ENCODE measurements around the gene ITPR3. TPM values are rescaled to one million over a fixed set of nuclear protein-coding genes. Genes with fewer than 3 reads are reported as not detected.
A peak's percentile ranks its signal among the peaks of the same experiment; 100 is the strongest.

Gene ITPR3
- total RNA-seq, 1 donor from 2014 or later: 17.7 TPM

DNA sequence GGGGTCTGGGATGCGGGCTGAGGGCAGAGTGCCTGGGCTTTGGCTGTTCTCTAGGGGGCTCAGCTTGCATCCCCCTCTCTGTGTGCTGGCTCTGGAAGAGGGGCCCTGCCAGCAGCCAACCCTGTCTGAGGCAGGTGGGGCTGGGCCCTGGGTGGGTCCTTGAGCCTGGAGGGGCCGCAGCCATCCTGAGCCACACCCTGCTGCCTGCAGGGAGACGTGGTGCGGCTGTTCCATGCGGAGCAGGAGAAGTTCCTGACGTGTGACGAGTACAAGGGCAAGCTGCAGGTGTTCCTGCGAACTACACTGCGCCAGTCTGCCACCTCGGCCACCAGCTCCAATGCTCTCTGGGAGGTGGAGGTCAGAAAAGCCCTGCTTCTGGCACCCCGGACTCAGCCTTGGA is 41.2 kb downstream of the ITPR3 start:
- Mint-ChIP-seq H3K9me3 (ENCODE audit: unreplicated experiment) (no peaks in the 10 kb centered on the region), H3K27ac (ENCODE audit: unreplicated experiment) (no peak overlapping the region), H3K4me3 (ENCODE audit: unreplicated experiment) (no peak overlapping the region), H3K36me3 (ENCODE audit: low read depth, unreplicated experiment) (peaks cover 9% of the 10 kb centered on the region), H3K4me1 (ENCODE audit: low read depth, unreplicated experiment) (no peaks in the 10 kb centered on the region), H3K27me3 (ENCODE audit: low read depth, unreplicated experiment) (no peaks in the 10 kb centered on the region)
- Histone ChIP-seq H3K4me3 (ENCODE audit: insufficient read depth, low read depth, low read length) (no peak overlapping the region), H3K4me2 (ENCODE audit: low read length) (no peak overlapping the region), H4K20me1 (ENCODE audit: insufficient read depth, low read length) (no peaks in the 10 kb centered on the region), H2AFZ (ENCODE audit: low read depth, low read length) (no peak overlapping the region), H3K4me1 (ENCODE audit: insufficient read depth, low read length) (no peaks in the 10 kb centered on the region), H3K27ac (ENCODE audit: low read depth, low read length) (no peak overlapping the region), H3K9ac (ENCODE audit: low read length) (no peak overlapping the region), H3K27me3 (ENCODE audit: insufficient read depth, low read length) (no peaks in the 10 kb centered on the region), H3K79me2 (ENCODE audit: insufficient read depth, low read length) (no peaks in the 10 kb centered on the region), H3K9me3 (ENCODE audit: insufficient read depth, low read depth, low read length) (no peaks in the 10 kb centered on the region), H3K36me3 (ENCODE audit: insufficient read depth, low read length) (no peaks in the 10 kb centered on the region)
- TF ChIP-seq CTCF (IDR thresholded peaks at IDR 0.05; ENCODE audit: insufficient read depth, low read depth, low read length): no peak
- no peak for TF ChIP-seq EZH2 (IDR thresholded peaks at IDR 0.05; ENCODE audit: insufficient read depth, low read length)
- FAIRE-seq (no peak), DNase-seq (ENCODE audit: low read depth) (no peak)

DNA sequence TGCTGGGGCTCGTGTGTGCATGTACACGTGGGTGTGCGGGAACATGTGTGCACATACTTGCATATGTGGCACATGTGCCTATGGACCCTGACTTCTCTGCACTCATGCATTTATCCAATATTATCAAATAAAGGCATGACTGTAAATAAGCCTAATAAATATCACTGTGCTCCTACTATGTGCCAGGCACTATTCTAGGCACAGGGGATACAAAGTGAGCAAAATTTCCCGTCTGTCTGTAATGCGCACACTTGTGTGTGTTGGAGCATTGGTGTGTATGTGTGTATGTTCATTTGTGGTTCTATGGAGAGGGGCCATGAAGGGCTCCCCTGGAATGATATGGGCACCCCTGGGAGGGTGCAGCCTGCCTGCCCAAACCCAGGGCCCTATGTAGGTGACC is 41.9 kb downstream of the ITPR3 start:
- Histone ChIP-seq H2AFZ (ENCODE audit: low read depth, low read length) (no peak overlapping the region), H3K27me3 (ENCODE audit: insufficient read depth, low read length) (no peaks in the 10 kb centered on the region), H3K4me1 (ENCODE audit: insufficient read depth, low read length) (no peaks in the 10 kb centered on the region), H3K9ac (ENCODE audit: low read length) (no peak overlapping the region), H4K20me1 (ENCODE audit: insufficient read depth, low read length) (no peaks in the 10 kb centered on the region), H3K79me2 (ENCODE audit: insufficient read depth, low read length) (no peaks in the 10 kb centered on the region), H3K27ac (ENCODE audit: low read depth, low read length) (no peak overlapping the region), H3K4me2 (ENCODE audit: low read length) (no peak overlapping the region), H3K36me3 (ENCODE audit: insufficient read depth, low read length) (no peaks in the 10 kb centered on the region), H3K4me3 (ENCODE audit: insufficient read depth, low read depth, low read length) (no peak overlapping the region), H3K9me3 (ENCODE audit: insufficient read depth, low read depth, low read length) (no peaks in the 10 kb centered on the region)
- H3K27me3 Mint-ChIP-seq (ENCODE audit: low read depth, unreplicated experiment): no peaks in the 10 kb centered on the region
- peaks cover 10% of the 10 kb centered on the region for H3K36me3 Mint-ChIP-seq (ENCODE audit: low read depth, unreplicated experiment)
- DNase-seq (ENCODE audit: low read depth) (no peak), FAIRE-seq (no peak)
- H3K27ac Mint-ChIP-seq (ENCODE audit: unreplicated experiment): no peak overlapping the region
- H3K4me3 Mint-ChIP-seq (ENCODE audit: unreplicated experiment): no peak overlapping the region
- no peak for TF ChIP-seq CTCF (IDR thresholded peaks at IDR 0.05; ENCODE audit: insufficient read depth, low read depth, low read length)
- TF ChIP-seq EZH2 (IDR thresholded peaks at IDR 0.05; ENCODE audit: insufficient read depth, low read length): no peak
- H3K4me1 Mint-ChIP-seq (ENCODE audit: low read depth, unreplicated experiment): no peaks in the 10 kb centered on the region
- no peaks in the 10 kb centered on the region for H3K9me3 Mint-ChIP-seq (ENCODE audit: unreplicated experiment)

GRCh38 chr6:33663727-33664449 is 42.8 kb downstream of the ITPR3 start:
- no peak for TF ChIP-seq CTCF (IDR thresholded peaks at IDR 0.05; ENCODE audit: insufficient read depth, low read depth, low read length)
- TF ChIP-seq EZH2 (IDR thresholded peaks at IDR 0.05; ENCODE audit: insufficient read depth, low read length): no peak
- Mint-ChIP-seq H3K4me1 (ENCODE audit: low read depth, unreplicated experiment) (no peaks in the 10 kb centered on the region), H3K4me3 (ENCODE audit: unreplicated experiment) (no peak overlapping the region), H3K27me3 (ENCODE audit: low read depth, unreplicated experiment) (no peaks in the 10 kb centered on the region), H3K36me3 (ENCODE audit: low read depth, unreplicated experiment) (peaks cover 15% of the 10 kb centered on the region), H3K9me3 (ENCODE audit: unreplicated experiment) (no peaks in the 10 kb centered on the region), H3K27ac (ENCODE audit: unreplicated experiment) (peak overlapping the region; percentile 50)
- no peak overlapping the region for H2AFZ ChIP-seq (ENCODE audit: low read depth, low read length)
- no peaks in the 10 kb centered on the region for H4K20me1 ChIP-seq (ENCODE audit: insufficient read depth, low read length)
- H3K4me2 ChIP-seq (ENCODE audit: low read length): no peak overlapping the region
- no peaks in the 10 kb centered on the region for H3K4me1 ChIP-seq (ENCODE audit: insufficient read depth, low read length)
- no peaks in the 10 kb centered on the region for H3K79me2 ChIP-seq (ENCODE audit: insufficient read depth, low read length)
- H3K9me3 ChIP-seq (ENCODE audit: insufficient read depth, low read depth, low read length): no peaks in the 10 kb centered on the region
- no peak overlapping the region for H3K4me3 ChIP-seq (ENCODE audit: insufficient read depth, low read depth, low read length)
- H3K27me3 ChIP-seq (ENCODE audit: insufficient read depth, low read length): no peaks in the 10 kb centered on the region
- FAIRE-seq (no peak), DNase-seq (ENCODE audit: low read depth) (no peak)
- H3K9ac ChIP-seq (ENCODE audit: low read length): no peak overlapping the region
- H3K27ac ChIP-seq (ENCODE audit: low read depth, low read length): no peak overlapping the region
- H3K36me3 ChIP-seq (ENCODE audit: insufficient read depth, low read length): no peaks in the 10 kb centered on the region
